ENCODE data around the gene INPPL1. TPM values are rescaled to one million over a fixed set of nuclear protein-coding genes. Genes with fewer than 3 reads are reported as not detected.
"Not testable (repeated sequence)": the region's sequence is repeated elsewhere in the genome, so short reads cannot be mapped to it uniquely, and the experiment has no call there.

INPPL1 gene
- total and polyA plus RNA-seq, 2 donors from 2014 or later = 39.9 to 120 TPM

DNA sequence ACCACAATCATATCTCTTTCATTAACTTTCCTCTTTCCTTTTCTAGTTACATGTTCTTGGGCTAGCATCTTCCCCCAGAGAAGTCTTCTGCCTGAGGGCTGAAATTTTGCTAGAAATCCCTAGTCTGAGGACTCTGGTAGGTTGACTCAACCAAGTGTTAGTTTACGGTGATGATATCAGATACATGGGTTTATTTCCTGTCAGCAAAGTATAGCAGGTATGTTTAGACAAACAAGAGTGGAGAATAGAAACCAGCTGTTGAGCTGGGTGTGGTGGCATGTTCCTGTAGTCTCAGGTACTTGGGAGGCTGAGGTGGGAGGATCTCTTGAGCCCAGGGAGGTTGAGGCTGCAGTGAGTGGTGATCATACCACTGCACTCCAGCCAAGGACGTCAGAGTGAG, 21.4 kb upstream of the INPPL1 start:
- intact Hi-C loops (cut with DNase I) = no loop called here
- H3K4me1 ChIP-seq (ENCODE audit: control insufficient read depth in 2 of 3, insufficient read depth in 2 of 3, low read depth in 1 of 3, low read length in 3 of 3) = no peaks in the 10 kb centered on the region
- H3K9ac ChIP-seq (ENCODE audit: low read length in 3 of 3) = no peak overlapping the region
- FAIRE-seq (no peak), DNase-seq (no peak)
- no peak overlapping the region for H3K27ac ChIP-seq (ENCODE audit: low read depth in 2 of 2, low read length in 2 of 2)
- TF ChIP-seq, protein P1, sequence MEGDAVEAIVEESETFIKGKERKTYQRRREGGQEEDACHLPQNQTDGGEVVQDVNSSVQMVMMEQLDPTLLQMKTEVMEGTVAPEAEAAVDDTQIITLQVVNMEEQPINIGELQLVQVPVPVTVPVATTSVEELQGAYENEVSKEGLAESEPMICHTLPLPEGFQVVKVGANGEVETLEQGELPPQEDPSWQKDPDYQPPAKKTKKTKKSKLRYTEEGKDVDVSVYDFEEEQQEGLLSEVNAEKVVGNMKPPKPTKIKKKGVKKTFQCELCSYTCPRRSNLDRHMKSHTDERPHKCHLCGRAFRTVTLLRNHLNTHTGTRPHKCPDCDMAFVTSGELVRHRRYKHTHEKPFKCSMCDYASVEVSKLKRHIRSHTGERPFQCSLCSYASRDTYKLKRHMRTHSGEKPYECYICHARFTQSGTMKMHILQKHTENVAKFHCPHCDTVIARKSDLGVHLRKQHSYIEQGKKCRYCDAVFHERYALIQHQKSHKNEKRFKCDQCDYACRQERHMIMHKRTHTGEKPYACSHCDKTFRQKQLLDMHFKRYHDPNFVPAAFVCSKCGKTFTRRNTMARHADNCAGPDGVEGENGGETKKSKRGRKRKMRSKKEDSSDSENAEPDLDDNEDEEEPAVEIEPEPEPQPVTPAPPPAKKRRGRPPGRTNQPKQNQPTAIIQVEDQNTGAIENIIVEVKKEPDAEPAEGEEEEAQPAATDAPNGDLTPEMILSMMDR (IDR thresholded peaks at IDR 0.05; ENCODE audit: borderline replicate concordance, extremely low read depth, insufficient read depth) = no peak
- no peaks in the 10 kb centered on the region for H3K9me3 ChIP-seq (ENCODE audit: control insufficient read depth in 2 of 3, insufficient read depth in 1 of 3, low read length in 3 of 3)
- H3K36me3 ChIP-seq (ENCODE audit: control insufficient read depth in 2 of 3, insufficient read depth in 3 of 3, low read length in 3 of 3) = no peaks in the 10 kb centered on the region
- H3K27me3 ChIP-seq (ENCODE audit: control insufficient read depth, insufficient read depth, low read length) = no peaks in the 10 kb centered on the region
- H3K4me3 ChIP-seq (ENCODE audit: low read length in 3 of 3) = no peak overlapping the region

GRCh38 chr11:72204886-72205285, 19.7 kb upstream of the INPPL1 start:
- no peaks in the 10 kb centered on the region for H3K36me3 ChIP-seq (ENCODE audit: control insufficient read depth in 2 of 3, insufficient read depth in 3 of 3, low read length in 3 of 3)
- FAIRE-seq = no peak
- H3K9ac ChIP-seq (ENCODE audit: low read length in 3 of 3) = no peak overlapping the region
- no peaks in the 10 kb centered on the region for H3K4me1 ChIP-seq (ENCODE audit: control insufficient read depth in 2 of 3, insufficient read depth in 2 of 3, low read depth in 1 of 3, low read length in 3 of 3)
- H3K4me3 ChIP-seq (ENCODE audit: low read length in 3 of 3) = no peak overlapping the region
- peaks cover 0 to 2% (median 0%) of the 10 kb centered on the region in 3 donors for H3K9me3 ChIP-seq (ENCODE audit: control insufficient read depth in 2 of 3, insufficient read depth in 1 of 3, low read length in 3 of 3)
- TF ChIP-seq, protein P1 (IDR thresholded peaks at IDR 0.05; ENCODE audit: borderline replicate concordance, extremely low read depth, insufficient read depth) = no peak
- DNase-seq = no peak
- intact Hi-C loops (cut with DNase I) = no loop called here
- no peak overlapping the region for H3K27ac ChIP-seq (ENCODE audit: low read depth in 2 of 2, low read length in 2 of 2)
- H3K27me3 ChIP-seq (ENCODE audit: control insufficient read depth, insufficient read depth, low read length) = no peaks in the 10 kb centered on the region

- H3K9ac ChIP-seq (ENCODE audit: low read length in 3 of 3); FAIRE-seq; H3K27me3 ChIP-seq (ENCODE audit: control insufficient read depth, insufficient read depth, low read length); H3K27ac ChIP-seq (ENCODE audit: low read depth in 2 of 2, low read length in 2 of 2); H3K4me3 ChIP-seq (ENCODE audit: low read length in 3 of 3); intact Hi-C loops (cut with DNase I); H3K9me3 ChIP-seq (ENCODE audit: control insufficient read depth in 2 of 3, insufficient read depth in 1 of 3, low read length in 3 of 3); H3K4me1 ChIP-seq (ENCODE audit: control insufficient read depth in 2 of 3, insufficient read depth in 2 of 3, low read depth in 1 of 3, low read length in 3 of 3); DNase-seq; H3K36me3 ChIP-seq (ENCODE audit: control insufficient read depth in 2 of 3, insufficient read depth in 3 of 3, low read length in 3 of 3): not testable (repeated sequence)
These were observed 17.8 kb upstream of the INPPL1 start for GRCh38 chr11:72206794-72207193.

DNA sequence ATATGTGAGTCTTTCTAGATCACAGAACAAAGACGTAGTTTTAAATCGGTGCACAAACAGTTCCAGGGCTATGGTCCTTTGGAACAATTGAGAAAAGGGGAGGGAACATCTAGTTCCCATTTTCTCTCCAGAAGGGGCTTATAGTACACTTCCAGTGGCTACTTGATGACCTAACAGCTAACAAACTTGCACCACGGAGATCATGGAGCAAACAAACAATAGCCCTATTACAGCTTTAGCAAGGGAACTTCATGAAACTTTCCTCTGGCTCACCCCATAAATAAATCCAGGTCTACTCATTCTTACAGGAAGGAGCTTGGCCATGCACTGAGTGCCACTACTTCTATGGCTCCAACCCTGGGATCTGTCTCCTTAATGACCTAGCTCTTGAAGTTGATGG, 16.3 kb upstream of the INPPL1 start:
- Histone ChIP-seq H3K27me3 (ENCODE audit: control insufficient read depth, insufficient read depth, low read length) (no peaks in the 10 kb centered on the region), H3K4me1 (ENCODE audit: control insufficient read depth in 2 of 3, insufficient read depth in 2 of 3, low read depth in 1 of 3, low read length in 3 of 3) (no peaks in the 10 kb centered on the region), H3K36me3 (ENCODE audit: control insufficient read depth in 2 of 3, insufficient read depth in 3 of 3, low read length in 3 of 3) (no peaks in the 10 kb centered on the region), H3K4me3 (ENCODE audit: low read length in 3 of 3) (no peak overlapping the region), H3K9ac (ENCODE audit: low read length in 3 of 3) (no peak overlapping the region), H3K27ac (ENCODE audit: low read depth in 2 of 2, low read length in 2 of 2) (no peak overlapping the region), H3K9me3 (ENCODE audit: control insufficient read depth in 2 of 3, insufficient read depth in 1 of 3, low read length in 3 of 3) (peaks cover 0 to 2% (median 0%) of the 10 kb centered on the region in 3 donors)
- no peak for FAIRE-seq
- intact Hi-C loops (cut with DNase I) = no loop called here
- DNase-seq = no peak
- TF ChIP-seq, protein P1 (IDR thresholded peaks at IDR 0.05; ENCODE audit: borderline replicate concordance, extremely low read depth, insufficient read depth) = no peak

Measured in kidney (tissue), 14 donors.